ENCODE data around the gene GPC6. TPM values are rescaled to one million over a fixed set of nuclear protein-coding genes. Genes with fewer than 3 reads are reported as not detected.

The GPC6 gene
- total RNA-seq, 1 donor from 2014 or later: 18.7 TPM

DNA sequence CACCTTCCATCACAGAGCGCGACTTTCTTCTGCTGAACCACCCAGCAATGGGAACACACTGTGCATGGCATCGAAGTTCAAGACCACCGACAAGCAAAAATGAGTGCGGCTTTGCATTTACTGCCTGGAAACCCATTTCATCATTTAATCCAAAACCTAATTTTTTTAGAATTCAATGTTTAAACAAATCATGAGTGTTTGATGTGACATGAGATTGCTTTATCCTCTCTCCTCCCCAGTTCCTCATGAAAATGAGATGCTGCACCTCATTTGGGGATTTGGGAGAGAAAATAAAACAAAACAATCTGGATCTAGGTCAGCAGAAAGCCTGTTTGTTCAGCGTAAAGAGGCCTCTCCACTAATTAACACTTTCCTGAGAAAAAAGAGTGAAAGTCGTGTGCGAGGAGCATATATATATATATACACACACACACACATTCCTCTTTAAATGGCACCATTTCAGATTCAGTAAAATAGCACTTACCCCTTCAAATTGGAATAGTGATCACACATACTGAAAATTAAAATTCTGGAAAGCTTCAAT, 1126.6 kb downstream of the GPC6 start:
- DNase-seq (ENCODE audit: low read depth): no peak
- TF ChIP-seq, protein P1, sequence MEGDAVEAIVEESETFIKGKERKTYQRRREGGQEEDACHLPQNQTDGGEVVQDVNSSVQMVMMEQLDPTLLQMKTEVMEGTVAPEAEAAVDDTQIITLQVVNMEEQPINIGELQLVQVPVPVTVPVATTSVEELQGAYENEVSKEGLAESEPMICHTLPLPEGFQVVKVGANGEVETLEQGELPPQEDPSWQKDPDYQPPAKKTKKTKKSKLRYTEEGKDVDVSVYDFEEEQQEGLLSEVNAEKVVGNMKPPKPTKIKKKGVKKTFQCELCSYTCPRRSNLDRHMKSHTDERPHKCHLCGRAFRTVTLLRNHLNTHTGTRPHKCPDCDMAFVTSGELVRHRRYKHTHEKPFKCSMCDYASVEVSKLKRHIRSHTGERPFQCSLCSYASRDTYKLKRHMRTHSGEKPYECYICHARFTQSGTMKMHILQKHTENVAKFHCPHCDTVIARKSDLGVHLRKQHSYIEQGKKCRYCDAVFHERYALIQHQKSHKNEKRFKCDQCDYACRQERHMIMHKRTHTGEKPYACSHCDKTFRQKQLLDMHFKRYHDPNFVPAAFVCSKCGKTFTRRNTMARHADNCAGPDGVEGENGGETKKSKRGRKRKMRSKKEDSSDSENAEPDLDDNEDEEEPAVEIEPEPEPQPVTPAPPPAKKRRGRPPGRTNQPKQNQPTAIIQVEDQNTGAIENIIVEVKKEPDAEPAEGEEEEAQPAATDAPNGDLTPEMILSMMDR (conservative IDR thresholded peaks at IDR 0.05; ENCODE audit: low read depth, low read length): no peak
- no peak overlapping the region for H3K4me3 ChIP-seq (ENCODE audit: low read depth, low read length)

DNA sequence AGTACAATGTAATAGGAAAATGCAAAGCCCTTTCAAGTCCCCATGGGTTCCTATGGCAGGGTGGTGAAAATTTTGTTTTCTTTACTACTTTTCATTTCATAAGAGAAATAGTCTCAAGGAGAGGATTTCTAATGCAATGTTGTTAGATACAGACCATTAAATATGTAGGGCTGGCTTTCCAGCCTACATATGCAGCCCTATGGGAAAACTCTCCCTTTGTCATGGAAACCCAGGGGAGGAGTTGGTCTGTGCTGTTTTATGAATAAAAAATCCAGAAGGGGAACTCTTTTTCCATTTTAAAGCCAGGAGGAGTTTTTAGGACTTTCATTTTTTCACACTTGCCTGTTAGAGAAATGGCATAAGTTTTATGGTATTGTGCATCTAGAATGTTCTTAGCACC, 1133.3 kb downstream of the GPC6 start:
- TF ChIP-seq, protein P1 (conservative IDR thresholded peaks at IDR 0.05; ENCODE audit: low read depth, low read length): no peak
- no peak overlapping the region for H3K4me3 ChIP-seq (ENCODE audit: low read depth, low read length)
- no peak for DNase-seq (ENCODE audit: low read depth)

- DNase-seq (ENCODE audit: low read depth): peak; percentile 63
- TF ChIP-seq, protein P1 (conservative IDR thresholded peaks at IDR 0.05; ENCODE audit: low read depth, low read length): peak; percentile 83
- H3K4me3 ChIP-seq (ENCODE audit: low read depth, low read length): no peak overlapping the region
Measured at GRCh38 chr13:94362411-94362909, 1135.9 kb downstream of the GPC6 start.

DNA sequence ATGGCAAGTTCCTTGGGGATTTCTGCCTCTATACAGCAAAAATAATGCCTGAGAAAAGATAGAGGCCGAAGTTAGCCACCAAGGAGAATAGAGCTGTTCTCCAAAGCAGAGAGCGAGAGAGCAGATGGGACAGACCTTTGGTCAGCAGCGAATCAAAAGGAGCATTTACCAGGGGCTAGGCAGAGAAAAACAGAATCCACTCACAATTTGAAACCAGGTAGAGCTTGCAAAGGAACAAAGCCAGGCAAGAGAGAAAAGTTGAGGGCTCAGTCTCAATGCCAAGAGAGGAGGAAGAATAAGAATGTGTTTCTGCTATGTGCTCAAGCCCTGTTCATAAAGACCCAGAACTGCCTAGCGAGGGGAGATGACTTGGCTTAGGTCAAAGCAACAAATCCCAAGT, 1140.1 kb downstream of the GPC6 start:
- H3K4me3 ChIP-seq (ENCODE audit: low read depth, low read length): no peak overlapping the region
- TF ChIP-seq, protein P1 (conservative IDR thresholded peaks at IDR 0.05; ENCODE audit: low read depth, low read length): no peak
- no peak for DNase-seq (ENCODE audit: low read depth)

- TF ChIP-seq, protein P1 (conservative IDR thresholded peaks at IDR 0.05; ENCODE audit: low read depth, low read length): no peak
- H3K4me3 ChIP-seq (ENCODE audit: low read depth, low read length): no peak overlapping the region
- no peak for DNase-seq (ENCODE audit: low read depth)
Measured at GRCh38 chr13:94369972-94370436, 1143.4 kb downstream of the GPC6 start.

DNA sequence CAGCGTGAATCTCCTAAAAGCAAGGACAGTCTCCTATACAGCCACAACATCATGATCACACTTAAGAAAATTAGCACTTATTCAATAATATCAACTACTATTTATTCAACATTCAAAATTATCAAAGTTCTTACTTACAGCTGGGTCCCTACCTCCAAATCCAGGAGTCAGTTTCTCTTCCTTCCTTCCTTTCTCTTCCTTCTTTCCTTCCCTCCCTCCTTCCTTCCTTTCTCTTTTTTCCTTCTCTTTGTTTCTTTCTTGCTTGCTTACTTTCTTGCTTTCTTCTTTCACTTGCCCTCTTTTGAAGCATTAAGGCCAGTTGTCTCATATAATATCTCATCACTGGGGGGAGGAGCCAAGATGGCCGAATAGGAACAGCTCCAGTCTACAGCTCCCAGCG, 1145.2 kb downstream of the GPC6 start:
- TF ChIP-seq, protein P1 (conservative IDR thresholded peaks at IDR 0.05; ENCODE audit: low read depth, low read length): no peak
- no peak for DNase-seq (ENCODE audit: low read depth)
- H3K4me3 ChIP-seq (ENCODE audit: low read depth, low read length): no peak overlapping the region

DNA sequence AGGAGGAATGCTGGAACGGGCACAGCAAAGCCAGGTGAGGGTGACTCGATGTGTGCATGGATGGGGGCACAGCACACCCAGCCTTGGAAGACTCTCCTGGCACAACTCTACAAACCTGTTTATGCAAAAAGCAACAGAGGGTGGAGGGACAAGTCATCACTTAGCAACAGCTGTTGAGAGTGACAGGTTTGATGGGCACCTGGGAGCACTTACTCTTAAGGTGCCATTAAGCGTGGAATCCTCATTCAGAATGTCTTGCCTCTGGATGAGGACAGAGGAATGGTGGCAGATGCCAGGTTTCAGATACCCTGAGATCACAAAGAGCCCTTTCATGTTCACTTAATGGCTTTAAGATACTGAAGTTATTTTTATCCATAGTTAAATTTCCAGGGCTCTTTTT, 1155.9 kb downstream of the GPC6 start:
- H3K4me3 ChIP-seq (ENCODE audit: low read depth, low read length): no peak overlapping the region
- DNase-seq (ENCODE audit: low read depth): no peak
- TF ChIP-seq, protein P1 (conservative IDR thresholded peaks at IDR 0.05; ENCODE audit: low read depth, low read length): no peak

Measured in epithelial cell of proximal tubule (primary cell).